ENCODE measurements around the gene RTL1.

Gene RTL1

DNA sequence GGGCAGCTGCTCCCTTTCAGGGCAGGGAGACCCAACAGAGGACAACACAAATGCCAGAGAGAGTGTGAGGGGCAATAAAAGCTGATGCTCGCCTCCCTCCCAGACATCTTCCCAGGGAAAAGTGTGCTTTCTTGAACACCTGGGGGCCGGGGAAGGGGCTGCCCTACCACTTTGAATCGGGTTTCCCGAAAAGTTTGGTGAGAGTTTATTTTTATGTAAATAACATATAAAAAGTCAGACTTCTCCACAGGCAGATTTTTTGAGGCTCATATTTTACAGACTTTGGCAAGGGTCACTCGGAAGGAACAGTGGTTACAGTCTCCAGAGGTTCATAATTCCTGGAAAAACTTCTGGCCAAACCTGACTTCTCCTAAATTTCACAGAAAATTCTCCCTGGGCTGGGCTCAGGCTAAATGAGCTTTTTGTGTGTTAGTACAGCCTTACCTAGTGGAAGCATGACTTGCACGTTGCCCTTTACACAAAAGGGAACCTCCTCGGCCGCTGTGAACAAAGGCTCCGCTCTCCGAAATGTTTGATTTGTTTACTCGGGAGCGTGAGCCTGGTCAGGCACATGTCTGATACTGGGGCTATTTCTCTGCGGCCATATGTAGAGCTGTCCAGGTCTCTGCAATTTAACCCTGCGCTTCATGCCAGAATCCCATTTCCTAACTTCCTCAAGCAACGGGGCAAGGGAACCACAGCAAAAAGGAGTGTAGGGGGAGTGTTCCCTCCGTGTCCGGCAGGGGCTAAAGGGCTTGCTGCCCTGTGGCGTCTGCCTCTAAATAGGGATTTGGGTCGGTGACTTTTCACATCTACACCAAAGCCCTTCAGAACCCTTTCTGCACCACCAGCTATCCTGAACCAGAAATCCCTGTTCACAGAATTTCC lies 3.4 kb downstream of the RTL1 start:
- H3K27ac ChIP-seq, result no peak overlapping the region
- TF ChIP-seq, protein P1, sequence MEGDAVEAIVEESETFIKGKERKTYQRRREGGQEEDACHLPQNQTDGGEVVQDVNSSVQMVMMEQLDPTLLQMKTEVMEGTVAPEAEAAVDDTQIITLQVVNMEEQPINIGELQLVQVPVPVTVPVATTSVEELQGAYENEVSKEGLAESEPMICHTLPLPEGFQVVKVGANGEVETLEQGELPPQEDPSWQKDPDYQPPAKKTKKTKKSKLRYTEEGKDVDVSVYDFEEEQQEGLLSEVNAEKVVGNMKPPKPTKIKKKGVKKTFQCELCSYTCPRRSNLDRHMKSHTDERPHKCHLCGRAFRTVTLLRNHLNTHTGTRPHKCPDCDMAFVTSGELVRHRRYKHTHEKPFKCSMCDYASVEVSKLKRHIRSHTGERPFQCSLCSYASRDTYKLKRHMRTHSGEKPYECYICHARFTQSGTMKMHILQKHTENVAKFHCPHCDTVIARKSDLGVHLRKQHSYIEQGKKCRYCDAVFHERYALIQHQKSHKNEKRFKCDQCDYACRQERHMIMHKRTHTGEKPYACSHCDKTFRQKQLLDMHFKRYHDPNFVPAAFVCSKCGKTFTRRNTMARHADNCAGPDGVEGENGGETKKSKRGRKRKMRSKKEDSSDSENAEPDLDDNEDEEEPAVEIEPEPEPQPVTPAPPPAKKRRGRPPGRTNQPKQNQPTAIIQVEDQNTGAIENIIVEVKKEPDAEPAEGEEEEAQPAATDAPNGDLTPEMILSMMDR (conservative IDR thresholded peaks at IDR 0.05; ENCODE audit: low read depth), result no peak
- ChIA-PET CTCF (interaction anchor here (0.6 to 0.8 kb wide), 2 partner anchors 443 to 504 kb away, joined by 5 read pairs; no protein-coding TSS in a partner anchor), POLR2A (ENCODE audit: low non-redundant PET) (no interaction called here)
- no peak for DNase-seq (ENCODE audit: low spot score)

DNA sequence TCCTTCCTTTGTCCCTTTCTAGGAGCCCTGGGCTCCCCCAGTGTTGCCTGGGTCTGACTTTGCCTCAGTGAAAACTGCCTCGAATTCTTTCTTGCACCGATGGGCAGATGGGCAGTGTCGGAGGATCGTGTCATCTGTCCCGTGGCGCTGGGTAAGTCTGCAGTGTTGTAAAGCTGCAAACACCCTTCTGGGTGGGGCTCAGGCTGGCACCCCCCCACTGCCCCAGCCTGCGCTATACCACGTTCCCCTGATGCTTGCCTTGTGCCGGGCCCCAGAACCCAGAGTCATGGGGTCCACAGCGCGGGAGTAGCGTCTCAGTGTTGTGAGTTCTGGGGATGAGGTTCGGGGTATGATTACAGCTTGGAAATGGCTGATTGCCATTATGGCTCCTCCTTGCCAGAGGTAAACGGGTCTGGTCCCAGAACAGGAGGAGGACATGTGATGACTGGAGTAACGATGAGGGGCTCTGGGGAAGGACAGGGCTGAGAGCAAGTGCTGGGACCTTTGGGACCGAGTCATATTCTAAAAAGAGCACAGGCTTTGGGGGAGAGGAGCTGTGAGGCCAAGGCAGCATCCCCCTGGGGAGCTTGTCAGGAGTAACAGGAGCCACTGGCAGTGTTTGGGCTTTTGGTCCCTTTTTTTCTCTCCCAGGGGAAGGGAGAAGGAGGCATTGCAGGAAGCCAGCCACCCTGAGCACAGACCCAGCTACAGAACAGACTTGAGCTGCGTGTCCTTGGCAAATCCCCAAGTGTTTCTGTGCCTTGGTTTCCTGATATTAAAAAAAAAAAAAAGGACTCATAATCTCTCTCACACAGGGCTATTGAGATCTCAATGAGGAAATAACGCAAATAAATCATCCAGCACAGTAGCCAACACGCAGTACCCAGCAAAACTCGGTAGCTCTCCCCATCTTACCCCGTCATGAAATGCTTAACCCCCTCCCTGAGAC lies 4.3 kb downstream of the RTL1 start:
- no peak for DNase-seq (ENCODE audit: low spot score)
- ChIA-PET CTCF (no interaction called here), POLR2A (ENCODE audit: low non-redundant PET) (no interaction called here)
- TF ChIP-seq, protein P1 (conservative IDR thresholded peaks at IDR 0.05; ENCODE audit: low read depth), result no peak
- no peak overlapping the region for H3K27ac ChIP-seq

DNA sequence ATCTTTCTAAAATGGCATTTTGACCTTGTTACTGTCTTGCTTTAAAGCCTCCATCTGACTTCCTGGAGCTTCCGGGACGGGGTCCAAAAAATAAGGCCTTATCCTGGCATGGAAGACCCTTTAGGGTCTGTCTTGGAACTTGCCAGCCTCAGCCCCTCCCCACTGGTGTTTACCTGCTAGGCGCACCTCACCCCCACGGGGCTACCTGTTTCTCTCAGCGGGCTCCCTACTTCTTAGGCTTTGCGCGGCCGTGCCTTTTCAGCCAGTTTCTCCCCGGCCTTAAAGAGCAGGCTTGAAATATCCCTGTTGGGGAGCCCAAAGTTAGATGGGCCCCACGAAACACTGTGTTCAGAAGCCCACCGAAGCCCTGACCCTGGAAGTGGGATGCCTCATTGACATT lies 5.1 kb downstream of the RTL1 start:
- ChIA-PET CTCF (interaction anchor here (0.7 kb wide), 1 partner anchor 21 kb away, joined by 3 read pairs; no protein-coding TSS in a partner anchor), POLR2A (ENCODE audit: low non-redundant PET) (no interaction called here)
- TF ChIP-seq, protein P1 (conservative IDR thresholded peaks at IDR 0.05; ENCODE audit: low read depth), result no peak
- H3K27ac ChIP-seq, result no peak overlapping the region
- DNase-seq (ENCODE audit: low spot score), result no peak

DNA sequence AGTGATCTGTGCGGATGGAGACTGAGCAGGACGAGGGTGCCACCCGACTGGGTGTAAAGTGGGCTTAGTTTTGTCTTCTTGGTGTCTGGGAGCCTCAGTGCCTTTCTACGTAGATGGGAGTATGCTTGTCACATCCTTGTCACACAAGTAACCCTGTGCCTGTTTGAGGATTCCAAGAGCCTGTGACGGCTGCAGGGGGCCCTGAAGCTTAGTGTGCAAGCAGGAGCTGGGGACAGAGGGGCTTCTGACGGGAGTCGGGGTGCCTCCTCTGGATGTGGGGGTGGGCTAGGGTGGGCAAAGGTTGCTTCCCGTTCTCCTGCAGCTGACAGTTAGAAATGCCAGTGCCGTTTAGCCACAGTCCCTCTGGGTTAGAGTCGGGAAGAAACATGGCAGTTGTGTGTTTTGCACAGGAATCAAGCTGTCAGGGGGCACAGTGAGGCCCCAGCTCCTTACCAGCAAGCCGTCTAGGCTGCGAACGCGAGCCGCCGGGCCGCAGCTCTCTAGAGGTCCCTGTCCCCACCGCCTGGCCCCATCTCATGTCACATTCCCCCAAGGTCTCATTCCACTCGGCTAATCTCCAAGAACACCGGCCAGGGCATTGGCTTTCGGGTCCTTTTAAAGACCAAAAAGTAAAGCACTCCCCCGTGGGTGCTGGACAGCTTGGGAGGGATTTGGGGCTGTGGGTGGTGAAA lies 7.0 kb downstream of the RTL1 start:
- ChIA-PET POLR2A (ENCODE audit: low non-redundant PET) (no interaction called here), CTCF (no interaction called here)
- no peak for DNase-seq (ENCODE audit: low spot score)
- TF ChIP-seq, protein P1 (conservative IDR thresholded peaks at IDR 0.05; ENCODE audit: low read depth), result no peak
- H3K27ac ChIP-seq, result no peak overlapping the region

DNA sequence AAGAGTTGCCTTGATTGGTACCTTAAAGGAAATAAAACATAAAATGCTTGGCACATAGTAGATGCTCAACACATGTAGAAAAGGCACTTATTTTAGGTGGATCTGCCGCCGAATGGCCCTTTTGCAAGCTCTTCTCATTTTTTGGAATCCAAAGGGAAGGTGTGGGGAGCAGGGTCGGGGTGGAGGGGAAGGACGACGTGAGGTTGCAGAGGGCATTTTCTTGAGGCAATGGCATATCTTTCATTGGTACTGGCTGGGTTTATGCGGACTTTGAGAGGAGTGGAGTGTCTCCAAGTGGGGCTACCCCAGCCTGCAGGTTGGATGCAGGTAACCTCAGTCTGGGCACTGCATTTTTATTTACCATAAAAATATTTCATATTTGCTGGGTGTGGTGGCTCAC lies 8.1 kb downstream of the RTL1 start:
- TF ChIP-seq, protein P1 (conservative IDR thresholded peaks at IDR 0.05; ENCODE audit: low read depth), result no peak
- POLR2A ChIA-PET (ENCODE audit: low non-redundant PET), result no interaction called here
- CTCF ChIA-PET, result interaction anchor here (0.6 kb wide), 1 partner anchor 106 kb away, joined by 3 read pairs; no protein-coding TSS in a partner anchor
- DNase-seq (ENCODE audit: low spot score), result no peak
- H3K27ac ChIP-seq, result no peak overlapping the region

DNA sequence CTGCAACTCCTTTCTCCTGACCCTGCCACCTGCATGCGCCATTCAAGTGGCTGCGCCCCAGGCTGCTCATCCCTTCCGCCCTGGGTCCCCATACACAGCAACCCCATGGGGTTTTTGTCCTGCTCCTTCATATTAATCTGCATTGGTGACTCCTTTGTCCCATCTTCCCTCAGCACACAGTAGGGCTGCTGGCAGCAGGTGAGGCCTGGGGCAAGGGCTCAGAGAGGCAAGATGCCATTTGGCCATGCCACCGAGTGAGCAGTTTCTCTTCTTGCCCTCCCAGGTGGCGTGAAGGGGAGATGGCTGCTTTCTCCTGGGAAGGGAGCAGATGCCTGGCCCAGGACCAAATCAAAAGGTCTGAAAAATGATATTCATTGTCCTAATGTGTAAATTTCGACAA lies 9.1 kb downstream of the RTL1 start:
- ChIA-PET POLR2A (ENCODE audit: low non-redundant PET) (no interaction called here), CTCF (no interaction called here)
- TF ChIP-seq, protein P1 (conservative IDR thresholded peaks at IDR 0.05; ENCODE audit: low read depth), result no peak
- no peak overlapping the region for H3K27ac ChIP-seq
- no peak for DNase-seq (ENCODE audit: low spot score)
